Activated naive CD8-positive, alpha-beta T cell treated with anti-CD3 and anti-CD28 coated beads for 36 hours (primary cell): ENCODE measurements around the gene UBE2D3. TPM values are rescaled to one million over a fixed set of nuclear protein-coding genes. Genes with fewer than 3 reads are reported as not detected.
"Not testable (repeated sequence)": the region's sequence is repeated elsewhere in the genome, so short reads cannot be mapped to it uniquely, and the experiment has no call there.

ENCODE experiments used
- DNase-seq: peaks from one replicate; pipeline ENCODE4 v3.0.0; 2021
- H3K27ac Mint-ChIP-seq: one replicate; pipeline ENCODE4 v1.8.0; 2022; ENCODE audit warnings: mild to moderate bottlenecking, moderate library complexity, mixed read lengths
- H3K27me3 Mint-ChIP-seq: one replicate; pipeline ENCODE4 v1.8.0; 2022; ENCODE audit warnings: mild to moderate bottlenecking, mixed read lengths
- H3K36me3 Mint-ChIP-seq: one replicate; pipeline ENCODE4 v1.8.0; 2021; ENCODE audit warnings: mild to moderate bottlenecking, mixed read lengths
- H3K4me1 Mint-ChIP-seq: one replicate; pipeline ENCODE4 v1.8.0; 2021; ENCODE audit warnings: mixed read lengths
- H3K4me3 Mint-ChIP-seq: one replicate; pipeline ENCODE4 v1.8.0; 2022; ENCODE audit warnings: mild to moderate bottlenecking, moderate library complexity, mixed read lengths
- H3K9me3 Mint-ChIP-seq: one replicate; pipeline ENCODE4 v1.8.0; 2022; ENCODE audit warnings: mixed read lengths
- total RNA-seq, 2 experiments: library from RNA; stranded (reverse); gene quantifications; one replicate each; pipeline ENCODE4 v1.2.3, GENCODE V29; 2021

UBE2D3 gene
- total RNA-seq: 100 to 1,000 TPM; 477 to 516 TPM

DNA sequence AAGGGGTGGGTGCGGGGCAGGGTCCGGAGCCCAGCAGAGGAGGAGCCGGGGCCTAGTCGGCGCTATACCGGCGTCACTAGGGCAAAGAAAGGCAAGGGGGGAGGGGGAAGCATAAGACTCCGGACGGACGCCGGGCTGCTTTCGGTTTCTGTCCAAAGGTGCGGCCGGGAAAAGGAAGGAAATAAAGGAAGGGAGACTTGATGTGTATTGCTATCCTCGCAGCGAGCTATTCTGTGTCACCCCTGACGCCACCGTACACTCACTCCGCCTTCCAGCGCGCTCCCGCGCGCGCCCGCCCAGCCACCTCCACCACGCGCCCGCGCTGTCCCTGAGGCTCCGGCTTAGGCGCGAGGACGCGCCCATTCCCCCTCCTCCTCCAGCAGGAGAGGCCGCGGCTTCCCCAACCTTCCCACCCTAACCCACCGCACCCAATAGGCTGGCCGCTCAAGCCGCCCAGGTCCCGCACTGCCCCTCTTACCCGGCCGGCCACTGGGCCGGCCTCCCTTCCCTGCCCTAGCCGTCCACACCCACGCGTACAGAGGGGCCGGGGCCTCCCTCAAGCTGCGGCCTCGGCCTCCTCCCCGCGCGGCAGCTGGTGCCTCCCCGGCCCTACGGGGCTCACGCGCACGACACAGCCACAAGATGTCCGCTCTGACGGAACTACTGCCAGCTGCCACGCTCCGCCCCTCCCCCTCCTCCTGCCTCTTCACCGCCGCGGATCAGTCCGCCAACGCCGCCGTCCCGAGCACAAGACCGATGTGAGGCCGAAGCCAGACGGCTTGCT lies at the start of gene UBE2D3:
UBE2D3 (minus strand) TSS at position 662 of the 784 bp plus-strand sequence. CDS start 1,043 bp downstream, outside the sequence.
- Mint-ChIP-seq H3K4me1 (peaks cover 29% of the 10 kb centered on the region), H3K9me3 (no peaks in the 10 kb centered on the region), H3K27me3 (no peaks in the 10 kb centered on the region), H3K27ac (no peak within 1 kb of the TSS), H3K36me3 (peaks cover 25% of the 10 kb centered on the region), H3K4me3 (peak within 1 kb of the TSS; percentile 85)
- peak; percentile 96 for DNase-seq

DNA sequence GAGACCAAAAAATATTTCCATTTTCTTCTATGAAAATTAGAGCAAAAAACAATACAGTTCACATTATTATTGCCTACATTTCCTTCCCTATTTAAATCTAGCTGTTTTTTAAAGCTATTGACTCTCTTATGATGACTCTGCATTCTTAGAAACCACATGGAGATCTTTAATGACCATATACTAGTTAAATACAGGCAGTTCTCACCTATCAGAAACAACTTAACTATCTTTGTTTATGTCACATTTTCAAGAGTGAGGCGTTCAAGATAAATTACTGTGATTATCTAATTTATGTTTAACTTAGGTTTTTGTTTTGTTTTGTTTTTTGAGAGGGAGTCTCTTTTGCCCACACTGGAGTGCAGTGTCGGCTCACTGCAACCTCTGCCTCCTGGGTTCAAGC lies 44.4 kb upstream of the UBE2D3 start:
- no peaks in the 10 kb centered on the region for H3K27me3 Mint-ChIP-seq

DNA sequence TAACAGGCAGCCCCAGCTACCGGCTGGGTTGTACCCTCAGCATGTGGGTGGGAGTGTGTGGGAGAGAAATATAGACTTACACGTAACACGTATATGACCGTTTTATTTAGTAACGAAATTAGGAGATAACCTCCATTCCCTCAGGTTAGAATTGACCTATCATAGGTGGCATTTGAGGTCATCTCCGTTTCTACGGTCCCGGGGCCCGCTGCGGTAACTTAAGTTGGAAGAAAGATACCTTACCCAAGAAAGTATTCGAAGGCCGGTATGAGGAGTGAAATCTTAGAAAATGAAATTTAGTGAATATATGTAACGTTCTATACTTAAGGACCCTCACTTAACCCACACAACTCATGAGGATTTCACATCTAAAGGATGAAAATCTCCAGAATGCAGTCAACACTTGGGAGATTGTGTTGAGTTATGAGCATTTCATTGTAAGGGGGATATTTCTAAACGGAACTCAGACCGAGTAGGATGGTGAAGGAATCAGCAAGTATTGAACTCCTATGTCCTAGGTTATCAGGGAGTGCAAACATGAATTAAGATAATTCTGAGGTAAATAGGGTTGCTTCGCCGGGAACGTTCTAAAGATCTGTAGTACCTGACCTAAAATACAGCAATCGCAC lies 42.3 kb upstream of the UBE2D3 start:
- H3K36me3 Mint-ChIP-seq: peaks cover 56% of the 10 kb centered on the region
- peak overlapping the region; percentile 100 for H3K27ac Mint-ChIP-seq
- no peaks in the 10 kb centered on the region for H3K9me3 Mint-ChIP-seq
- DNase-seq: no peak
- peaks cover 52% of the 10 kb centered on the region for H3K4me1 Mint-ChIP-seq
- no peaks in the 10 kb centered on the region for H3K27me3 Mint-ChIP-seq
- H3K4me3 Mint-ChIP-seq: peak overlapping the region; percentile 98

More for the DNA sequence above, 44.4 kb upstream of the UBE2D3 start:
- H3K4me3 Mint-ChIP-seq: peak overlapping the region; percentile 4
- no peak overlapping the region for H3K27ac Mint-ChIP-seq
- peaks cover 39% of the 10 kb centered on the region for H3K4me1 Mint-ChIP-seq
- no peak for DNase-seq
- peaks cover 61% of the 10 kb centered on the region for H3K36me3 Mint-ChIP-seq
- peaks cover 3% of the 10 kb centered on the region for H3K9me3 Mint-ChIP-seq

DNA sequence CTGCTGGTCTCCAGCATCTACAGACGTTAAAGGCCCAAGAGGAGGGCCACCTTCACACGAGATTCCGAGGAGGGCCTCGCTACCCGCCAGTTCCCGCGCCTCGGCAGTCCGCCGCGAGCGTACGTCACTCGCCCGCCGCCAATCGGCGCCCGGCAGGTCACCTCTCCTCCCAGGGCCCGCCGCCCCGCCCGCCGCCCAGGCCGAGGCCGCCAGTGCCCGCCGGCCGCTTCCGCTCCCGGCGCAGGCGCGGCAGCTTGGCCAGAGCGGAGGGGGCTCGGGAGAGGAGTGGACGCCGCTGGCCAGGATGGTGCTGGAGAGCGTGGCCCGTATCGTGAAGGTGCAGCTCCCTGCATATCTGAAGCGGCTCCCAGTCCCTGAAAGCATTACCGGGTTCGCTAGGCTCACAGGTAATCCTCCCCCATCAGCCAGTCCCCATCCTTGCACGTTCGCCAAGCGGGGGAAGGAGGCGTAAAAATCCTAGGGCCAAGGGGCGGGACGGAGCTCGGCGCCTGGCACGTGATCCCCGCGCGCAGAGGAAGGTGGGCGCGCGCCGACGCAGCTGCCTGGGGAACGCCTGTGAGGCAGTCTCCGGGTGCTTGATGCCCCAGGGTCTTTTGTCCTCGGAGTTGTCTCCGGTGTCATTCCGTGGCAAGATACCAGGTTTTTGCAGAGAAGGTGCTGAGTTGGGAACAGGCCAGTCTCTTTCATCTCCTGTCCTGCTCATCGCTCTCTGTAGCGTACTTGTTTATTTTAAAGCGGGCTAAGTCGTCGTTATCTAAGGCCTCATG lies 41.6 kb upstream of the UBE2D3 start, which contains the start of gene CISD2:
CISD2 (plus strand) TSS at position 212 of the 788 bp plus-strand sequence; CDS start at position 305, 93 bp downstream.
- no peaks in the 10 kb centered on the region for H3K9me3 Mint-ChIP-seq
- peaks cover 52% of the 10 kb centered on the region for H3K4me1 Mint-ChIP-seq
- peak; percentile 96 for DNase-seq
- peak within 1 kb of the TSS; percentile 98 for H3K4me3 Mint-ChIP-seq
- H3K27ac Mint-ChIP-seq: peak within 1 kb of the TSS; percentile 100
- peaks cover 57% of the 10 kb centered on the region for H3K36me3 Mint-ChIP-seq
- no peaks in the 10 kb centered on the region for H3K27me3 Mint-ChIP-seq

DNA sequence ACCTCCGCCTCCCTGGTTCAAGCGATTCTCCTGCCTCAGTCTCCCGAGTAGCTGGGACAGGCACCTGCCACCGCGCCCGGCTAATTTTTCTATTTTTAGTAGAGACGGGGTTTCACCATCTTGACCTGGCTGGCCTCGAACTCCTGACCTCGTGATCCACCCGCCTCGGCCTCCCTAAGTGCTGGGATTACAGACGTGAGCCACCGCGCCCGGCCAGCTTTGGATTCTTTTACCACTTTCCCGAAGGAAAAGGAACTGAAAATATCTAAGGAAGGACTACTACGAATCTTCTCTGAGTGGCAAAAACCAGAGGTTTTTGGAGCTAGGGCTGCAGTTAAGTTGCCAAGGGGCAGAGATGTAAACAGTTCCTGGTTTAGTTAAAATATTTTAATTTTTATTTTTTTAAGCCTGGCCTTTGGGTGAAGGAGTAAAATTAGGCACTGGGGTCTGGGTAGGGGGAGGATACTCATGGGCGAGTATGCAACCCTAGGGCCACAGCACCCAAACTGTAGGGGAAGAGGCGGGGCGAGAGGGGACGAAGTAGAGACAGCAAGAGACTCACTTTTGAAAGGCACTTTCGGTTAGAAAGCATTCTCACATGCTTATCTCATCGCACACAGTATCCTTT lies 40.9 kb upstream of the UBE2D3 start:
- Mint-ChIP-seq H3K27me3 (no peaks in the 10 kb centered on the region), H3K27ac (peak overlapping the region; percentile 100), H3K4me3 (peak overlapping the region; percentile 98), H3K36me3 (peaks cover 56% of the 10 kb centered on the region), H3K9me3 (no peaks in the 10 kb centered on the region), H3K4me1 (peaks cover 50% of the 10 kb centered on the region)
- DNase-seq: peak; percentile 8

DNA sequence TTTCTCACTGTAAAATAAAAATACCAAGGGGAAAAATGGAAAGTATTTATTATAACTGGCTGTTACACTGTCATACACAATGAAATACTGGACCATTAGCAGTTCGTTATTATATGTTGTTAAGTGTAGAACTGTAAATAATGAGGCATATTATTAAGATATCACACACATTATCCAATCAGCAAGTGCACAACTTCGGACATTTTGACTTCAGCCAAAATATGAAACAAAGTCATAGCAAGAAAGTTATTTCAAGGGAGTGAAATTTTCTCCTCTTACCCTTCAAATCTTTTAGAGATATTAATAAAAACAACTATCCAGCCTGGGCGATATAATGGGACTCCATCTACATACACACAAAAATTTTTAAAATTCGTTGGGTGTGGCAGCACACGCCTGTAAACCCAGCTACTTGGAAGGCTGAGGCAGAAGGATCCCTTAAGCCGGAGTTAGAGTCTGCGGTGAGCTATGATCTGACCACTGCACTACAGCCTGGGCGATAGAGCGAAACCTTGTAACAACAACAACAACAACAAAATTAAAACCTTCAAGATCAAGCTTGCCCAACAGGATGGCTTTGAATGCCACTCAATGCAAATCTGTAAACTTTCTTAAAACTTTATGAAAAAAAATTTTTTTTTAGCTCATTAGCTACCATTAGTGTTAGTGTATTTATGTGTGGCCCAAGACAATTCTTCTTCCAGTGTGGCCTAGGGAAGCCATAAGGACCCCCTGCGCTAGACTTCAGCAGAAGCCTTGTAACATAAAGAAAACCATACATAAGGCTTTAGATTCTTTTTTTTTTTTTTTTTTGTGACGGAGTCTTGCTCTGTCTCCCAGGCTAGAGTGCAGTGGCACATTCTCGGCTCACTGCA lies 40.2 kb upstream of the UBE2D3 start:
- no peaks in the 10 kb centered on the region for H3K27me3 Mint-ChIP-seq
- H3K4me1 Mint-ChIP-seq: peaks cover 47% of the 10 kb centered on the region
- H3K4me3 Mint-ChIP-seq: peak overlapping the region; percentile 98
- peak overlapping the region; percentile 100 for H3K27ac Mint-ChIP-seq
- H3K36me3 Mint-ChIP-seq: peaks cover 57% of the 10 kb centered on the region
- no peak for DNase-seq
- no peaks in the 10 kb centered on the region for H3K9me3 Mint-ChIP-seq

DNA sequence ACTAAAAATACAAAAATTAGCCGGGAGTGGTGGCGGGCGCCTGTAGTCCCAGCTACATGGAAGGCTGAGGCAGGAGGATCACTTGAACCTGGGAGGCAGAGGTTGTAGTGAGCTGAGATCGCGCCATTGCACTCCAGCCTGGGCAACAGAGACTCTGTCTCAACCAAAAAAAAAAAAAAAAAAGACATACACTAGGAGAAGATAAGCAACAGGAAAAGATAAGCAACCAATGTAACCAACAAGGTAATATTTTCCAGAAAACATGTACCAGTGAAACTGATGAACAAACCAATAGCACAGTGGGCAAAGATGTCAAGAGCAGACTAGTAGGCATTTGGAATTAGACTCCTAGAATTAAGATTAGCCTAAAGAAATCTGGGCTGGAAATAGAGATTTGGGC lies 38.0 kb upstream of the UBE2D3 start:
- H3K9me3 Mint-ChIP-seq, H3K27me3 Mint-ChIP-seq, DNase-seq: not testable (repeated sequence)
- Mint-ChIP-seq H3K4me3 (peak overlapping the region; percentile 2), H3K4me1 (peaks cover 36% of the 10 kb centered on the region), H3K36me3 (peaks cover 64% of the 10 kb centered on the region), H3K27ac (peak overlapping the region; percentile 11)

DNA sequence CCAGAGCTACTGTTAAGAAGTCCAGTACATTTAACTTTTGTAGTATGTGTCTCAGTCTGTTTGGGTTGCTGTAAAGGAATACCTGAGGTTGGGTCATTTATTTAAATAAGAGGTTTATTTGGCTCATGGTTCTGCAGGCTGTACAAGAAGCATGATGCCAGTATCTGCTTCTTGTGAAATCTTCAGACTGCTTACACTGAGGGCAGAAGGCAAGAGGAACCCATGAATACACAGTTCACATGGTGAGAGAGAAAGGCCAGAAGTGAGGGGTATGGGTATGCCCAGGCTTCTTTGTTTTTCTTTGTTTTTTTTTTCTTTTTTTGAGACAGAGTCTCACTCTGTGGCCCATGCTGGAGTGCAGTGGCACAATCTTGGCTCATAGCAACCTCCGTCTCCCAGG lies 35.4 kb upstream of the UBE2D3 start:
- Mint-ChIP-seq H3K27me3 (no peaks in the 10 kb centered on the region), H3K27ac (no peak overlapping the region), H3K4me1 (peaks cover 35% of the 10 kb centered on the region), H3K4me3 (no peak overlapping the region), H3K36me3 (peaks cover 74% of the 10 kb centered on the region), H3K9me3 (peaks cover 22% of the 10 kb centered on the region)
- DNase-seq: no peak

DNA sequence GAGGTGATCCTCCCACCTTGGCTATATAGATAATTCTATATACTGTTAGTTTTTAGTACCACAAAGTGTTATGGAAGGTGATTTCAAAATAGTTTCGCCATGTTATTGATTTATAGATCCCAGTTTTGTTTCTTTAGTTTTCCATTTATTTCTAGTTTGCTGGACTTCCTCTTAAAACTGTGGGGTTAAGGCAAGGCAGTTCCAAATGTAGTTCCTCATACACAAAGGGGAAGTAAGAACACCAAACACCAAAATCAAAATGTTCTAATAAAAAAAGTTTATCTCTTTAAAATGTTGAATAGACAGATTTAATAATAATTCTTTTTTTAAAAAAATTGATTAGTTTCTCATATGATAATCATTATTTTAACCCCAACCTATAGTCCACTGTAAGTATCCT lies 34.7 kb upstream of the UBE2D3 start:
- Mint-ChIP-seq H3K9me3 (peaks cover 22% of the 10 kb centered on the region), H3K4me3 (no peak overlapping the region), H3K36me3 (peaks cover 68% of the 10 kb centered on the region), H3K27me3 (no peaks in the 10 kb centered on the region), H3K4me1 (peaks cover 29% of the 10 kb centered on the region), H3K27ac (no peak overlapping the region)
- no peak for DNase-seq

DNA sequence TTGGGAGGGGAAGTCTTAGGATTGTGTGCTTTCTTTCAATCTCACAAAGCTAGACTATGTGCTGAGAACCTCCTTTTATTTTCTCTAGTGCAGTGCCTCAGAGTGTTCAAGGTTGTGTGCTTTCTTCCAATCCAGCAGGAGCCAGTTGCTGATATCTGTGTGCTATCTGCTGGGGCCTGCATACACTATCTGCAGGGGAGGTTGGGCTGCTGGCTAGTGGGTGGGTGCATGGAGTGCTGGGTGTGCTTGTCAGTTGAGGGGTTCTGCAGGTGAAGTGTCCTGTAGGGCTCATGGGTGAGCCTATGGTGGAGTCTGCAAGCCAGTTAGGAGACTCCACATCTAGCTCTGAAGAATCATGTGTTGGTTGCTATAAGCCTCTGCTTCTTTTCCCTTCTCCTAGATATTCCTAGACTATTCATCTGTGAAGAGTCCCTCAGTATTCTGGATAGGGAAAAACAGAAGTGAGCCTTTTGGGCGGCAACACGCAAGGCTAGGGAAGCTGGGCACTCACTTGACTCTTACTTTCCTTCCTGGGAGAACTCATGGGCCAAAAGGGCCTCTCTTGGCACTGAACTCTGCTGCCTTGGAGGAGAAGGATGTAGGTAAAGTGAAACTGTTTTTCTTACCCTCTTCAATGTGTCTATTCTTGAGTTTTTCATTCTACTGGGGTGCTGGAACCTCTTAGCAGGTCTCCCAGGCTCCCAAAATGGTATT lies 33.4 kb upstream of the UBE2D3 start:
- H3K4me3 Mint-ChIP-seq: no peak overlapping the region
- no peak overlapping the region for H3K27ac Mint-ChIP-seq
- peaks cover 22% of the 10 kb centered on the region for H3K9me3 Mint-ChIP-seq
- DNase-seq: no peak
- H3K4me1 Mint-ChIP-seq: peaks cover 21% of the 10 kb centered on the region
- no peaks in the 10 kb centered on the region for H3K27me3 Mint-ChIP-seq
- peaks cover 61% of the 10 kb centered on the region for H3K36me3 Mint-ChIP-seq

DNA sequence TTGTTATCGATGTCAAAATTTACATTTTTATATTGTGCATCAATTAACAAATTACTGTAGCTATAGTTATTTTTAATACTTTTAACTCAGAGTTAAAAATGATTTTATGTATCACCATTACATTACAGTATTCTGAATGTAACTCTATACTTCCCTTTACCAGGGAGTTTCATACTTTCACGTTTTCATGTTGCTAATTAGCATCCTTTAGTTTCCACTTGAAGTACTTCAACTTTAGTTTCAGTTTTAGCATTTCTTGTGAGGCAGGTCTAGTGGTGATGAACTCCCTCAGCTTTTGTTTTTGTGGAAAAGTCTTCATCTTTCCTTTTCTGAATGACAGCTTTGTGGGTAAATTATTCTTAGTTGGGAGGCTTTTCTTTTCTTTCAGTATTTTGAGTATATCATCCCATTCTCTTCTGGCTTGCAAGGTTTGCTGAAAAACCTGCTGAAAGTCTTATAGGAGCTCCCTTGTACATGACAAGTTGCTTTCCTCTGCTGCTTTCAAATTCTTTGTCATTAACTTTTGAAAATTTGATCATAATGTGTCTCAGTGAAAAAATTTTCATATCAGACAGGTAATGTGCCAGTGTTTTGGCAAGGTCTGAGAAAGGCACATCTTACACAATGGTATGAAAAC lies 31.6 kb upstream of the UBE2D3 start:
- DNase-seq: no peak
- H3K27me3 Mint-ChIP-seq: no peaks in the 10 kb centered on the region
- H3K36me3 Mint-ChIP-seq: peaks cover 52% of the 10 kb centered on the region
- peaks cover 6% of the 10 kb centered on the region for H3K4me1 Mint-ChIP-seq
- H3K9me3 Mint-ChIP-seq: peaks cover 22% of the 10 kb centered on the region
- no peak overlapping the region for H3K4me3 Mint-ChIP-seq
- peak overlapping the region; percentile 38 for H3K27ac Mint-ChIP-seq

DNA sequence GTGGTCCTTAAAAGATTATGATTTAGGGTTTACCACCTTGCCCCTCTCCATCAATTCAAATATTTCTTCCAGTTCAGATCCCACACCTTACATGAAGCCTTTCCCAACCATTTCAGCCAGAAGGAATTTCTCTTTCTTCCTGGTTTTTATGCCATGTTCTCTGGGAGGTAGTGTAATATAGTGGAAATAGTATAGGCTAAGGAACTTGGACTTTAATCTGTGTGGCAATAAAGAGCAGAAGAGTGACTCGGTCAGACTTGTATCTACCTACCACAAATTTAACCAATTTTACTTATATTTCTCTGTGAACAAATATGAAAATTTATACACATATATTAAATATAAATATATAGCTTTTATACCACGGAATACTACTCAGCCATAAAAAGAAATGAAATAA lies 23.0 kb upstream of the UBE2D3 start:
- Mint-ChIP-seq H3K27me3 (no peaks in the 10 kb centered on the region), H3K4me3 (no peak overlapping the region), H3K36me3 (peaks cover 14% of the 10 kb centered on the region), H3K27ac (no peak overlapping the region), H3K9me3 (peaks cover 2% of the 10 kb centered on the region), H3K4me1 (peaks cover 9% of the 10 kb centered on the region)
- DNase-seq: no peak

DNA sequence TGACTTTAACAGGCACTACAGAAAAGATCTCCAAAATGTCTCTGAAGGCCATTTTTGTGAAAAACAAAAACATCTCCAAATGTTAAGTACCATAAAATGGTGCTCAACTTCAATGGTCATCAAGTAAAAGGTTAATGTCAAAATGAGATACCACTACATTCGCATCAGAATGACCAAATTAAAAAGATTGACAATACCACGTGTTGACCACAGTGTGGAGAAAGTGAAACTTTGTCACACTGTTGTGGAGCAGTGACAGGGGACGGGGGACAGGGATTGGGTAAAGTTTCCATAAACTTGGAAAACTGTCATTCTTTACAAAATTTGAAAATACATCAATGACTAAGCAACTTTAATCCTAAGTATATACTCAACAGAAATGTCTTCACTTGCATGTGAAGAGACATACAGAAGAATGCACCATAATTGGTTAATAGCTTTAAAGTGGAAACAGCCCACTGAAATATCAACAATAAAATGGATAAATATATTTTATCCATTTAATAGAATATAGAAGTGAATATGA lies 22.3 kb upstream of the UBE2D3 start:
- peaks cover 13% of the 10 kb centered on the region for H3K36me3 Mint-ChIP-seq
- H3K27ac Mint-ChIP-seq: peak overlapping the region; percentile 32
- DNase-seq: no peak
- H3K4me3 Mint-ChIP-seq: no peak overlapping the region
- peaks cover 2% of the 10 kb centered on the region for H3K9me3 Mint-ChIP-seq
- peaks cover 9% of the 10 kb centered on the region for H3K4me1 Mint-ChIP-seq
- no peaks in the 10 kb centered on the region for H3K27me3 Mint-ChIP-seq
